ENCODE measurements around the gene SPTBN4.
"Not testable (repeated sequence)": the region's sequence is repeated elsewhere in the genome, so short reads cannot be mapped to it uniquely, and the experiment has no call there.

SPTBN4 gene

DNA sequence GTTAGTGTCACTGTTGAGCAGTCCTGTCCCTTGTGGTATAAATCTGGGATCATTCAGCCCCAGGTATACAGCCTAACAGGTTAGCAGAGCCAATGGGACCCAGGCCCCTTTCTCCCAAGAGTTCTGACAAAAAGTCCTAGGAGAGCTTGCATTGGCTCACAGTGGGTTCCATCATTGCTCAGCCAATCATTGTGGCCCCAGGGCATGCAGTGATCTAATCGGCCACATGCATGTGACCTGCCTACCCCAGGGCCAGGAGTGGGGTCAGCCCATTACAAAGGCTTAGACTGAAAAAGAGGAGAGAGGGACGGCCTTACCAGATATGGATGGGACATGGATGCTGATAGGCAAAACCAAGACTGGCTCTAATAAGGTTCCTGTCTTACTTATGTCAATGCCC lies 41.1 kb downstream of the SPTBN4 start:
- no peak for DNase-seq (ENCODE audit: low read depth)

DNA sequence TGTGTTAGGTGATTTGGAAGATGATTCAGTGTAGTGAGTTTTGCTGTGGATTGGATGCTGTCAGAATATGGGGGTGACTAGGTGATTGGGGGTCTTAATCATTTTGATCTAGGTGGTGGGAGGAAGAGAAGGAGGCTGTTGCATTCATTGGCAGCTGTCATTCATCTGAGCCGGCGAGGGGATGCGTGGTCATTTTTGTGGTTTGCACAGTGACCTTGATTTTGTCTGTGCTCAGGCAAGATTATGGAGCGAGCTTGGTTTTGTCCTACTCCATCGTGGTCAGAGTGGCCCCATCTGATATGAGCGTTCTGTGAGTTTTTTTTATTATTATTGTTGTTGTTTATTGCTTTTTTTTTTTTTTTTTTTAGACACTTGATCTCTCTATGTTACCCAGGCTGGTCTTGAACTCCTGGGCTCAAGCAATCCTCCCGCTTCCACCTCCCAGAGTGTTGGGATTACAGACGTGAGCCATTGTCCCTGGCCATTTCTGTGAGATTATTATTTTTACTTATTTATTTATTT lies 42.0 kb downstream of the SPTBN4 start:
- DNase-seq (ENCODE audit: low read depth): no peak

DNA sequence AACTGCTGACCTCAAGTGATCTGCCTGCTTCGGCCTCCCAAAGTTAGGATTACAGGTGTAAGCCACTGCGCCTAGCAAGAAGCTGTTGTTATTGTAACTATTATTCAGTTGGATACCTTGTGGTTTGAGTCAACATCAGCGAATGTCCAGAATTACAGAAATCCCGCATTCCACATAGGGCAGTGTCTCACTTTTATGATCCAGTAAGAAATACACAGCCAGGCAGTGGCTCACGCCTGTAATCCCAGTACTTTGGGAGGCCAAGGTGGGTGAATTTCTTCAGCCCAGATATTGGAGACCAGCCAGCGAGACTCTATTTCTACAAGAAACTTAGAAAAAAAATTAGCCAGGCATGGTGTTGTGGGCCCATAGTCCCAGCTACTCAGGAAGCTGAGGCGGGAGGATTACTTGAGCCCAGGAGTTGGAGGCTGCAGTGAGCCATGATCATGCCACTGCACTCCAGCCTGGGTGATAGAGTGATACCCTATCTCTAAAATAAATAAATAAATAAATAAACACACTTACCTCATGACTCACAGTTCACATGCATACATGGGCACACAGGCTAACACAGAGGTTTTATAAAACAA lies 43.8 kb downstream of the SPTBN4 start:
- no peak for DNase-seq (ENCODE audit: low read depth)

DNA sequence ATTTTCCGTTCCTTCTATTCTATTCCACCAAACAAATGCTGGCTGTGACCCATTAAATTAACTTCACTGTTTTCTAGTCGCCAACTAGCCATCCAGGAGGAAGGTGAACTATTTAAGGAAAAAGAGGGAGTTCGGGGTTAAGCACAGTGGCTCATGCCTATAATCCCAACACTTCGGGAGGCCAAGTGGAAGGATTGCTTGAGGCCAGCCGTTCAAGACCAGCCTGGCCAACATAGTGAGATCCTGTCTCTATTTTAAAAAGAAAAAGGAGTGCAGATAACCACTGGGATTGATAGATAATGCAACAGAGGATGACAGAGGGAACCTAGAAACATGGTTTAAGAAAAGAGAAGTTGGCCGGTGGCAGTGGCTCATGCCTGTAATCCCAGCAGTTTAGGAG lies 44.7 kb downstream of the SPTBN4 start:
- DNase-seq (ENCODE audit: low read depth): no peak

- no peak for DNase-seq (ENCODE audit: low read depth)
These were observed 45.3 kb downstream of the SPTBN4 start for GRCh38 chr19:40512110-40512472.

GRCh38 chr19:40512473-40513344 lies 45.9 kb downstream of the SPTBN4 start:
- DNase-seq (ENCODE audit: low read depth): no peak

DNA sequence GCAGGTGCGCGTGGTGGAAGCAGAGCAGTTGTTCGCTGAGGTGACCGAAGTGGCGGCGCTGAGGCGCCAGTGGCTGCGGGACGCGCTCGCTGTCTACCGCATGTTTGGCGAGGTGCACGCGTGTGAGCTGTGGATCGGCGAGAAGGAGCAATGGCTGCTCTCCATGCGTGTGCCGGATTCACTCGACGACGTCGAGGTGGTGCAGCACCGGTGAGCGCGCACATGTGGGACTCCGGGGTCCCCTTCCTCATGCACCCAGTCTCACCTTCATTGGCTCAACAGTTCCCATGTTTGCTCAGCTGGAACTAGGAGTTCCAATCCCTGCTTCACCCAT lies 46.5 kb downstream of the SPTBN4 start:
- no peak for DNase-seq (ENCODE audit: low read depth)

GRCh38 chr19:40513741-40514315 lies 47.0 kb downstream of the SPTBN4 start:
- DNase-seq (ENCODE audit: low read depth): no peak

DNA sequence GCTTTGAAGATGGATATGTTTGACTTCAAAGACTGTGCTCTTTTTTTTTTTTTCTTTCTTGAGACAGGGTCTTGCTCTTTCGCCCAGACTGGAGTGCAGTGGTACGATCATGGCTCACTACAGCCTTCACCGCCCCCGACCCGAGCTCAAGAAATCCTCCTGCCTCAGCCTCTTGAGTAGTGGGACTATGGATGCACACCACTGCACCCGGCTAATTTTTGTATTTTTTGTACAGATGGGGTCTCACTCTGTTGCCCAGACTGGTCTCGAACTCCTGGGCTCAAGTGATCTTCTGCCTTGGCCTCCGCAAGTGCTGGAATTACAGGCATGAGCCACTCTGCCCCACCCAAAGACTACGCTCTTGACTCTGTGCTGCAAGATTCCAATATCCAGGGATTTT lies 50.4 kb downstream of the SPTBN4 start:
- no peak for DNase-seq (ENCODE audit: low read depth)

DNA sequence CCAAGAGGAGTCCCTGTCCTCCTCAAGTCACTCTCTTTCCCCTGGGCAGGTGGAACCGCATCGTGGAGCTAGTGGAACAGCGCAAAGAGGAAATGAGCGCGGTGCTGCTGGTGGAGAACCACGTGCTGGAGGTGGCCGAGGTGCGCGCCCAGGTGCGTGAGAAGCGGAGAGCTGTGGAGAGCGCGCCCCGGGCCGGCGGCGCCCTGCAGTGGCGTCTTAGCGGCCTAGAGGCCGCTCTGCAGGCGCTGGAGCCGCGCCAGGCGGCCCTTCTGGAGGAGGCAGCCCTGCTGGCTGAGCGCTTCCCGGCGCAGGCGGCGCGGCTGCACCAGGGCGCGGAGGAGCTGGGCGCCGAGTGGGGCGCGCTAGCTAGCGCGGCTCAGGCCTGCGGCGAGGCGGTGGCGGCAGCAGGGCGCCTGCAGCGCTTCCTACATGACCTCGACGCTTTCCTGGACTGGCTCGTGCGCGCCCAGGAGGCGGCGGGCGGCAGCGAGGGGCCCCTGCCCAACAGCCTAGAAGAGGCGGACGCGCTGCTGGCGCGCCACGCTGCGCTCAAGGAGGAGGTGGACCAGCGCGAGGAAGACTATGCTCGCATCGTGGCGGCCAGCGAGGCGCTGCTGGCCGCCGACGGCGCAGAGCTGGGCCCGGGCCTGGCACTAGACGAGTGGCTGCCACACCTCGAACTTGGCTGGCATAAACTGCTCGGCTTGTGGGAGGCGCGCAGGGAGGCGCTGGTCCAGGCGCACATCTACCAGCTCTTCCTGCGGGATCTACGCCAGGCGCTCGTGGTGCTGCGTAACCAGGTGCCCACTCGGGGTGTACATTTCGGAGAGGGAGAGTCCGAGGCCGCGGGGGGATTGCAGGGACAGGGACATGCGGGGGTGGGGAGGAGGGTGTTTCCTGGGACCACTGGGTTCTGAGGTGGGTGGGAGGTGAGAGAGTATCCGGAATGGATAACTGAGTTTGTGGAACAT lies 52.8 kb downstream of the SPTBN4 start:
- DNase-seq (ENCODE audit: low read depth): no peak

- DNase-seq (ENCODE audit: low read depth): no peak
These were observed 54.5 kb downstream of the SPTBN4 start for GRCh38 chr19:40521276-40521675.

GRCh38 chr19:40521900-40522299 lies 55.1 kb downstream of the SPTBN4 start:
- DNase-seq (ENCODE audit: low read depth): not testable (repeated sequence)

DNA sequence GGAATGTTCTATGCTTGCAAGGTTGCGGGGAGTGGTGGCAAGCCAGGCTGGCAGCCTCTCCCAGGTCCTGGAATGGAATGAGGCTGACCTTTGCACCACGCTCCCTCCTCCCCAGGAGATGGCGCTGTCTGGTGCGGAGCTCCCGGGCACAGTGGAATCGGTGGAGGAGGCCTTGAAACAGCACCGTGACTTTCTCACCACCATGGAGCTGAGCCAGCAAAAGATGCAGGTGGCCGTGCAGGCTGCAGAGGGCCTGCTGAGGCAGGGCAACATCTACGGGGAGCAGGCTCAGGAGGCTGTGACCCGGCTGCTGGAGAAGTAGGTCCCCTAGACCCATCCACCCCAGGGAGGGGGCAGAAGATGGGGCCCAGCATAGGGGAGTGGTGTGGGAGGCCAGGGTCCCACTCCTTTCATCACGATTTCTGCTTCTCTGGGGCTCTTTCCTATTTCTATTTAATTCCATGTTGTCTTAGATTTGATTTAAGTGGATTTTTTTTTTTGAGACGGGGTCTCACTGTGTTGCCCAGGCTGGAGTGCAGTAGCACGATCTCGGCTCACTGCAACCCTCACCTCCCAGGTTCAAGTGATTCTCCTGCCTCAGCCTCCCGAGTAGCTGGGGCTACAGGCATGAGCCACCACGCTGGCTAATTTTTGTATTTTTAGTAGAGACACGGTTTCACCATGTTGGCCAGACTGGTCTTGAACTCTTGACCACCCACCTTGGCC lies 56.7 kb downstream of the SPTBN4 start:
- no peak for DNase-seq (ENCODE audit: low read depth)

GRCh38 chr19:40524133-40524549 lies 57.3 kb downstream of the SPTBN4 start:
- no peak for DNase-seq (ENCODE audit: low read depth)

DNA sequence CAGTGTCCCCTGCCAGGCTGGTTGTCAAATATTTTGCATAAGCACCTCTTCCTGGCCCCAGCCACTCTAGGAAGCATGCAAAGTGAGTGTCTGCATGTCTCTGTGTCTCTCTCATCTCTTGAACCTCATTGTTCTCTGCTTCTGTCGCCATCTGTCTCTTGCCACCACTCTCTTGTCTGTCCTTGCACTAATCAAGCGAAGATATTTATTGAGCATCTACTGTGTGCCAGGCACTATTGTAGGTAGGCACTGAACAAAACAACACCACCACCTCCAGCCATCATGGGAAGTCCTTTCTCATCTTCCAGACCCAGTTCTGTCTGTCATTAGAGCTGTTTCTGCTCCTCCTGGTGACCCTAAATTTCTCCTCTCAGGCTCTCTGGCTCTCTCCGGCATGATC lies 57.9 kb downstream of the SPTBN4 start:
- DNase-seq (ENCODE audit: low read depth): no peak

- no peak for DNase-seq (ENCODE audit: low read depth)
These were observed 58.6 kb downstream of the SPTBN4 start for GRCh38 chr19:40525234-40526051.

GRCh38 chr19:40528078-40528477 lies 61.3 kb downstream of the SPTBN4 start:
- no peak for DNase-seq (ENCODE audit: low read depth)

GRCh38 chr19:40528533-40529092 lies 61.8 kb downstream of the SPTBN4 start:
- no peak for DNase-seq (ENCODE audit: low read depth)

DNA sequence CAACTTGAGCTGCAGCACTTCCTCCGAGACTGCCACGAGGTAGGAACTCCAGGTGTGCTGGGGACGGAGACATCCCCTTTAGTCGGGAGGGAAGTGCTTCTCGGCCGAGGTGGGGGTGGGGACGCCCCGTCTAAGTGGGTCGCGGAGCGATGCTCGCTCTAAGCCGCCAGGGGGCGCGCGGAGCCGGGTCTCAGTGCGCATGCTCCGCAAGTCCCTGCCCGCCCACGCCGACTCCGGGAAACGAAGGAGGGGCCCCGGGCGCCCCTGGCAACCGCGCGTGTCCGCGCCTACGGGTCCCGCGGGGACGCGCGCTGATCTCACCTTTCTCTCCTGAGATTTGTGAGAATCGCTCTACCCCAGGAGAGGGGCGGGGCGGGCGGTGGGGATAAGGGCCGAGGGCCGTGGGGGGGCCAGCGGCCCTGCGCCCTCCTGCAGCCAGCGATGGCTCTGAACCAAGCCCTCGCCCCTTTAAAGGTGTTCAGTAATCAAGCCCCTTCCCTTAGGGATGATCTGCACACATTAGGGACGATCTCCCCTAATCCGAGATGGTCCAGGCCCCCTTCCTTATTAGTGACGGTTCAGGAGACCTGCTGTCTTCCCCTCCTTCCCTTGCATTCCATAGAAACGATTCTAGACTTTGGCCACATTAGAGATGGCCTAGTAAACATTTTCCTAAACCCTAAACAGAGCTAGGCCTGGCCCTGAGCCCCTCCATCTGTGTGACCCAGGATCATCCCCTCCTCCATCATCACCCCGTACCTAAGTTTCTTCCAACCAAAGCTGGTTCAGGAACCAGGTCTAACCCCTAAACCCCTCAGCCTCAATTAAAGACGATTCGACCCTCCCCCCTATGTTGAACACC lies 62.5 kb downstream of the SPTBN4 start:
- peak; percentile 80 for DNase-seq (ENCODE audit: low read depth)

Measured in stimulated activated CD8-positive, alpha-beta memory T cell treated with anti-CD3 and anti-CD28 coated beads, Interleukin-12 subunit alpha, Interleukin-12 subunit beta, amount 100 ng/mL, for 1 hour (primary cell).